OCI-LY1 (cell line): ENCODE data around the gene ERCC6L.

ENCODE experiments used
- H2AFZ ChIP-seq: fragments of 200-600 bp; sonication (generic), shearing (Covaris generic); 2 replicates; pipeline ENCODE4 v1.6.0; 2014; ENCODE audit warnings: antibody characterized with exemption, mild to moderate bottlenecking, low read length
- H3F3A ChIP-seq: fragments of 200-600 bp; sonication (generic), shearing (Covaris generic); 2 replicates; pipeline ENCODE4 v1.6.0; 2014; ENCODE audit warnings: mild to moderate bottlenecking, antibody characterized with exemption, low read length, moderate library complexity; ENCODE audit not compliant: insufficient read depth
- H3K27ac ChIP-seq: fragments of 200-600 bp; sonication (generic); 2 replicates; pipeline ENCODE4 v1.5.1; 2014; ENCODE audit warnings: low read length, mixed run types, mild to moderate bottlenecking, low read depth; ENCODE audit not compliant: poor library complexity, severe bottlenecking
- H3K27me3 ChIP-seq: fragments of 200-600 bp; sonication (generic); 2 replicates; pipeline ENCODE4 v1.6.0; 2014; ENCODE audit warnings: antibody characterized with exemption, mild to moderate bottlenecking, low read length, moderate library complexity; ENCODE audit not compliant: insufficient read depth
- H3K36me3 ChIP-seq: fragments of 200-600 bp; sonication (generic); 2 replicates; pipeline ENCODE4 v1.6.1; 2014; ENCODE audit warnings: mild to moderate bottlenecking, antibody characterized with exemption, low read length, moderate library complexity, mixed read lengths; ENCODE audit not compliant: insufficient read depth
- H3K4me1 ChIP-seq: fragments of 200-600 bp; sonication (generic); 2 replicates; pipeline ENCODE4 v1.5.1; 2014; ENCODE audit warnings: mild to moderate bottlenecking, low read length, moderate library complexity; ENCODE audit not compliant: insufficient read depth, severe bottlenecking
- H3K4me2 ChIP-seq: fragments of 200-600 bp; sonication (generic), shearing (Covaris generic); 2 replicates; pipeline ENCODE4 v1.6.1; 2014; ENCODE audit warnings: low read length
- H3K4me3 ChIP-seq: fragments of 200-600 bp; sonication (generic); 2 replicates; pipeline ENCODE4 v1.5.1; 2014; ENCODE audit warnings: low read length, low read depth, mild to moderate bottlenecking, mixed read lengths; ENCODE audit not compliant: poor library complexity, severe bottlenecking
- H3K79me2 ChIP-seq: fragments of 200-600 bp; shearing (Covaris generic); 2 replicates; pipeline ENCODE4 v1.6.1; 2016; ENCODE audit warnings: mixed run types, low read length, mixed read lengths; ENCODE audit not compliant: insufficient read depth
- H3K9ac ChIP-seq: fragments of 200-600 bp; sonication (generic), shearing (Covaris generic); 2 replicates; pipeline ENCODE4 v1.6.1; 2014; ENCODE audit warnings: mild to moderate bottlenecking, low read length, mixed read lengths
- H3K9me2 ChIP-seq: fragments of 200-600 bp; sonication (generic), shearing (Covaris generic); 2 replicates; pipeline ENCODE4 v1.6.1; 2014; ENCODE audit warnings: low read depth, mild to moderate bottlenecking, low read length, mixed read lengths
- H3K9me3 ChIP-seq: fragments of 200-600 bp; shearing (Covaris generic); 2 replicates; pipeline ENCODE4 v1.6.1; 2014; ENCODE audit warnings: low read length, mixed read lengths
- H4K20me1 ChIP-seq: fragments of 200-600 bp; sonication (generic), shearing (Covaris generic); 2 replicates; pipeline ENCODE4 v1.6.0; 2016; ENCODE audit warnings: mild to moderate bottlenecking, low read length; ENCODE audit not compliant: insufficient read depth
- EZH2 ChIP-seq: fragments of 200-600 bp; sonication (generic), shearing (Covaris generic); IDR thresholded peaks from 2 replicates; pipeline ENCODE4 v1.8.0; 2017; ENCODE audit warnings: borderline replicate concordance, mixed run types, mild to moderate bottlenecking, antibody characterized with exemption, low read length, moderate library complexity, mixed read lengths
- TF ChIP-seq, protein P1 (sequence below): fragments of 200-600 bp; sonication (generic), shearing (Covaris generic); IDR thresholded peaks from 2 replicates; pipeline ENCODE4 v1.5.1; 2017; ENCODE audit warnings: mild to moderate bottlenecking, antibody characterized with exemption, low read length, moderate library complexity, mixed read lengths

The ERCC6L gene

DNA sequence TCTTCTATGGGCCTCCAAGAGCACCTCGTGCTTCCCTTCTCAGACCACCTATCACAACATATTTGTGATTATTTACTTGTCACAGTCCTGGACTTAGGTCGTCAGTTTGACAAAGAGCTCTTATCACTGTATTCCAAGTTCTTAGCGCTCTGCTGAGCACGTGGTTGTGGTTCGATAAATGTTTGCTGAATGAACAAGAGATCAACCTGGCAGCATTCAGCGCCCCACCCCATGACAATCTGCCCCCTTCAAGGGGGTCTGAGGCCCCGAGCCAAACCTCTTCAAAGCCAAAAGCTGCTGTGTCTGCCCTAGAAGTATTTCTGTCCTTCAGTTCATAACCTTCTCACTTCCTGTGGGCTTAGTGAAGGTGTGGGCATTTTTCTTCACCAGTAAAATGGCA, 23.2 kb upstream of the ERCC6L start:
- H3K9me3 ChIP-seq: no peaks in the 10 kb centered on the region
- no peaks in the 10 kb centered on the region for H3K36me3 ChIP-seq
- H3K9me2 ChIP-seq: no peaks in the 10 kb centered on the region
- H3K79me2 ChIP-seq: no peaks in the 10 kb centered on the region
- H4K20me1 ChIP-seq: no peaks in the 10 kb centered on the region
- H2AFZ ChIP-seq: no peak overlapping the region
- H3K9ac ChIP-seq: no peak overlapping the region
- no peaks in the 10 kb centered on the region for H3K27me3 ChIP-seq
- no peak overlapping the region for H3K4me2 ChIP-seq
- no peaks in the 10 kb centered on the region for H3F3A ChIP-seq
- TF ChIP-seq EZH2: no peak
- TF ChIP-seq, protein P1, sequence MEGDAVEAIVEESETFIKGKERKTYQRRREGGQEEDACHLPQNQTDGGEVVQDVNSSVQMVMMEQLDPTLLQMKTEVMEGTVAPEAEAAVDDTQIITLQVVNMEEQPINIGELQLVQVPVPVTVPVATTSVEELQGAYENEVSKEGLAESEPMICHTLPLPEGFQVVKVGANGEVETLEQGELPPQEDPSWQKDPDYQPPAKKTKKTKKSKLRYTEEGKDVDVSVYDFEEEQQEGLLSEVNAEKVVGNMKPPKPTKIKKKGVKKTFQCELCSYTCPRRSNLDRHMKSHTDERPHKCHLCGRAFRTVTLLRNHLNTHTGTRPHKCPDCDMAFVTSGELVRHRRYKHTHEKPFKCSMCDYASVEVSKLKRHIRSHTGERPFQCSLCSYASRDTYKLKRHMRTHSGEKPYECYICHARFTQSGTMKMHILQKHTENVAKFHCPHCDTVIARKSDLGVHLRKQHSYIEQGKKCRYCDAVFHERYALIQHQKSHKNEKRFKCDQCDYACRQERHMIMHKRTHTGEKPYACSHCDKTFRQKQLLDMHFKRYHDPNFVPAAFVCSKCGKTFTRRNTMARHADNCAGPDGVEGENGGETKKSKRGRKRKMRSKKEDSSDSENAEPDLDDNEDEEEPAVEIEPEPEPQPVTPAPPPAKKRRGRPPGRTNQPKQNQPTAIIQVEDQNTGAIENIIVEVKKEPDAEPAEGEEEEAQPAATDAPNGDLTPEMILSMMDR: no peak
- H3K4me3 ChIP-seq: no peak overlapping the region
- H3K27ac ChIP-seq: no peak overlapping the region
- H3K4me1 ChIP-seq: no peaks in the 10 kb centered on the region

DNA sequence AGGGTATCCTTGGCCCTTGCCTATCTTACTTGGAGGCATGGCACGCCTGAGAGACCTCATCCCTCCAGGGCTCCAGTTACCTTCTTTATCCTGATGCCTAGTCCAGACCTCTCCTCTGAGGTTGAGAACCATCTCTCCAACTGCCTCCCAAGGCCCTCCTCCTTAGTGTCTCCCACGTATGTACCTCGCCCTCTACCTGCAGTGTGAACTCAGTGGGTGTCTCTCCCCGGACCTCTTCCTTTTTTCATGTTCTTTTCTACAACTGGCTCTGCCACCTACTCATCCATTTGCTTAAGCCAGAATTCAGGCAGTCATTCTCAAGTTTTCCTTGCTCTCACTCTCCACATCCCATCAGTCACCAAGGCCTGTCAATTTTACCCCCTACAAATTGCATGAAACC, 21.6 kb upstream of the ERCC6L start:
- no peaks in the 10 kb centered on the region for H4K20me1 ChIP-seq

DNA sequence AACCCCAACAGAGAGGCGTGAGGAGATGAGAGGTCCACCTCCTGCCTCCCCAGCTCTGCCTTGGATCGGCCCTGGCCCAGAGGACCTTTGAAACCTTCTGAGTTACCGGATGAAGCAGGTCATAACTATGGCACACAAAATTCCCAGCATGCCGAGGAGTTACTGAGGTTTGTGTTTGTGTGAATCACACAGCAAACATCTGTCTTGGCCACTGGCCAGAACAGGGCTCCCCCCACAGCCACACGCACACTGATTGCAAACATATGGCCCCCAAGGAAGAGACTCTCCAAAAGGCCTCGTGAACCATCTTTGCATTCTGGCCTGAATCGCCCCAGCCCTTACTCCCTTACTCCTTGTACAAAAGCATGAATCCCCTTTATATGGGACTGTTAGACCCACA, 19.3 kb upstream of the ERCC6L start:
- Histone ChIP-seq H2AFZ (no peak overlapping the region), H3K9ac (no peak overlapping the region), H3K27ac (no peak overlapping the region)

More for the DNA sequence above, 21.6 kb upstream of the ERCC6L start:
- no peaks in the 10 kb centered on the region for H3K27me3 ChIP-seq
- no peak overlapping the region for H3K27ac ChIP-seq
- no peaks in the 10 kb centered on the region for H3K79me2 ChIP-seq
- no peaks in the 10 kb centered on the region for H3K9me2 ChIP-seq
- no peaks in the 10 kb centered on the region for H3F3A ChIP-seq
- H3K4me2 ChIP-seq: no peak overlapping the region
- no peak overlapping the region for H3K9ac ChIP-seq
- no peak overlapping the region for H3K4me3 ChIP-seq
- no peaks in the 10 kb centered on the region for H3K36me3 ChIP-seq
- H3K9me3 ChIP-seq: no peaks in the 10 kb centered on the region
- no peaks in the 10 kb centered on the region for H3K4me1 ChIP-seq
- no peak overlapping the region for H2AFZ ChIP-seq
- TF ChIP-seq, protein P1: no peak
- TF ChIP-seq EZH2: no peak

More for the DNA sequence above, 19.3 kb upstream of the ERCC6L start:
- H3K4me3 ChIP-seq: no peak overlapping the region
- H3K4me1 ChIP-seq: no peaks in the 10 kb centered on the region
- no peaks in the 10 kb centered on the region for H3K79me2 ChIP-seq
- H3K9me3 ChIP-seq: no peaks in the 10 kb centered on the region
- TF ChIP-seq EZH2: no peak
- TF ChIP-seq, protein P1: no peak
- H3K4me2 ChIP-seq: no peak overlapping the region
- no peaks in the 10 kb centered on the region for H3K36me3 ChIP-seq
- no peaks in the 10 kb centered on the region for H3K27me3 ChIP-seq
- no peaks in the 10 kb centered on the region for H4K20me1 ChIP-seq
- H3F3A ChIP-seq: no peaks in the 10 kb centered on the region
- no peaks in the 10 kb centered on the region for H3K9me2 ChIP-seq
